Measurements from ENCODE around the gene EML1. TPM values are rescaled to one million over a fixed set of nuclear protein-coding genes. Genes with fewer than 3 reads are reported as not detected.
A peak's percentile ranks its signal among the peaks of the same experiment; 100 is the strongest.
"Not testable (repeated sequence)": the region's sequence is repeated elsewhere in the genome, so short reads cannot be mapped to it uniquely, and the experiment has no call there.

EML1 gene
- total RNA-seq, 1 donor from 2014 or later = 33.3 TPM

DNA sequence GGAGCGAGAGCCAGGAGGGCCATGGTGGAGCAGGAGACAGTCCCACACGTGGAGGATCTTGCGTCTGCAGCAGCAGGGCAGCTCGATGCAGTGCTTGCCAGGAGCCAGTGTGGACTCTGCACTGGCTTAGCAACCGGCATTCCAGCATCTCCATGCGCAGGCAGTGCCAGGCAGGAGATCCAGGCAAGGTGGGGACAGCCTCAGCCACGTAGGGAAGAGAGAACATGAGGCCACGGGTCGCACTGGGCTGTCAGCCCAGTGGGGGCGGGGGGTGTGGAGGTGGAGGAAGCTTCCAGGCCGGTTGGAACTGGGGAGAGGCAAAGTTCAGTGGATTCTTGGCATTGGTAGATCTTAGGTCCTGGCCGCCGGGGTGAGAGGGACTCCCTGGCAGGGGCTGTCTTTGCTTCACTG lies 151.0 kb downstream of the EML1 start:
- Histone ChIP-seq H3K27me3 (ENCODE audit: low read depth) (no peaks in the 10 kb centered on the region), H3K4me3 (no peak overlapping the region), H3K36me3 (peaks cover 42% of the 10 kb centered on the region), H3K4me1 (peaks cover 20% of the 10 kb centered on the region), H3K27ac (replicated peaks) (no peak overlapping the region), H3K9me3 (replicated peaks) (no peaks in the 10 kb centered on the region)
- intact Hi-C loops (cut with micrococcal nuclease) = no loop called here
- no peak for DNase-seq
- TF ChIP-seq, protein P1, sequence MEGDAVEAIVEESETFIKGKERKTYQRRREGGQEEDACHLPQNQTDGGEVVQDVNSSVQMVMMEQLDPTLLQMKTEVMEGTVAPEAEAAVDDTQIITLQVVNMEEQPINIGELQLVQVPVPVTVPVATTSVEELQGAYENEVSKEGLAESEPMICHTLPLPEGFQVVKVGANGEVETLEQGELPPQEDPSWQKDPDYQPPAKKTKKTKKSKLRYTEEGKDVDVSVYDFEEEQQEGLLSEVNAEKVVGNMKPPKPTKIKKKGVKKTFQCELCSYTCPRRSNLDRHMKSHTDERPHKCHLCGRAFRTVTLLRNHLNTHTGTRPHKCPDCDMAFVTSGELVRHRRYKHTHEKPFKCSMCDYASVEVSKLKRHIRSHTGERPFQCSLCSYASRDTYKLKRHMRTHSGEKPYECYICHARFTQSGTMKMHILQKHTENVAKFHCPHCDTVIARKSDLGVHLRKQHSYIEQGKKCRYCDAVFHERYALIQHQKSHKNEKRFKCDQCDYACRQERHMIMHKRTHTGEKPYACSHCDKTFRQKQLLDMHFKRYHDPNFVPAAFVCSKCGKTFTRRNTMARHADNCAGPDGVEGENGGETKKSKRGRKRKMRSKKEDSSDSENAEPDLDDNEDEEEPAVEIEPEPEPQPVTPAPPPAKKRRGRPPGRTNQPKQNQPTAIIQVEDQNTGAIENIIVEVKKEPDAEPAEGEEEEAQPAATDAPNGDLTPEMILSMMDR (IDR thresholded peaks at IDR 0.05; ENCODE audit: borderline replicate concordance) = no peak

DNA sequence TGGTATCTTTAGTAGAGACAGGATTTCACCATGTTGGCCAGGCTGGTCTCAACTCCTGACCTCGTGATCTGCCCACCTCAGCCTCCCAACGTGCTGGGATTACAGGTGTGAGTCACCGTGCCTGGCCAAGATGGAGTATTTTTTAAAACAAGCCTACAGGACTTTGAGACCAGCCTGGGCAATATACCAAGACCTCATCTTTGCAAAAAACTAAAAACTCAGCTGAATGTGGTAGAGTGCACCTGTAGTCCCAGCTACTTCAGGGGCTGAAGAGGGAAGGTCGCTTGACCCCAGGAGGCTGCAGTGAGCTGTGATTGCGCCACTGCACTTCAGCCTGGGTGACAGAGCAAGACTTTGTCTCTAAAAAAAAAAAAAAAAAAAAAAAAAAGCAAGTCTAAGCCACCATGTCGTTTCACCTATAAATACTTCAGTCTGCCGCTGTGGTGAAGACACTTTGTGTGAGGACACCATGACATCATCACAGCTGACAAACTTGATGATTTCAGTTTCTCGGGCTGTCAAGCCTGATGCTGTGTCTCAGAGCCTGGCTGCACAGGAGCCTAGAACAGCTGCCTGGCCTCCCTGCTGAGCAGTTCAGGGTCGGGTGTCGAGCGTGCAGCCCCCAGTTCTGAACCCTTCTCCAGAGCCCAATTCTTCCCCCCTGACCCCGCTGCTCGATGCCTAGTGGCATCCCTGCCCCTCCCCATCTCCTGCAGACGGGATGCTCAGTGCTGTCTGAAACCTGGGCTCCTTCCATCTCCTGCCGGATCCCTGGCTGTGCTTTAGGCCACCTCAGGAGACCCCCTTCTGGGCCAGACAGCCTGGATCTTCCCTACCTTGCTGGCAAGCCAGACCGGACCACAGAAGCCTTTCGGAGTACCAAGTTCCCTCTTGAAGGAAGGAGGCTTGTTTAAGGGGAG lies 152.8 kb downstream of the EML1 start:
- peaks cover 10% of the 10 kb centered on the region for H3K27me3 ChIP-seq (ENCODE audit: low read depth)
- peaks cover 25% of the 10 kb centered on the region for H3K4me1 ChIP-seq
- H3K9me3 ChIP-seq (replicated peaks) = no peaks in the 10 kb centered on the region
- TF ChIP-seq, protein P1 (IDR thresholded peaks at IDR 0.05; ENCODE audit: borderline replicate concordance) = no peak
- peaks cover 24% of the 10 kb centered on the region for H3K36me3 ChIP-seq
- intact Hi-C loops (cut with micrococcal nuclease) = no loop called here
- no peak for DNase-seq
- no peak overlapping the region for H3K27ac ChIP-seq (replicated peaks)
- H3K4me3 ChIP-seq = no peak overlapping the region

DNA sequence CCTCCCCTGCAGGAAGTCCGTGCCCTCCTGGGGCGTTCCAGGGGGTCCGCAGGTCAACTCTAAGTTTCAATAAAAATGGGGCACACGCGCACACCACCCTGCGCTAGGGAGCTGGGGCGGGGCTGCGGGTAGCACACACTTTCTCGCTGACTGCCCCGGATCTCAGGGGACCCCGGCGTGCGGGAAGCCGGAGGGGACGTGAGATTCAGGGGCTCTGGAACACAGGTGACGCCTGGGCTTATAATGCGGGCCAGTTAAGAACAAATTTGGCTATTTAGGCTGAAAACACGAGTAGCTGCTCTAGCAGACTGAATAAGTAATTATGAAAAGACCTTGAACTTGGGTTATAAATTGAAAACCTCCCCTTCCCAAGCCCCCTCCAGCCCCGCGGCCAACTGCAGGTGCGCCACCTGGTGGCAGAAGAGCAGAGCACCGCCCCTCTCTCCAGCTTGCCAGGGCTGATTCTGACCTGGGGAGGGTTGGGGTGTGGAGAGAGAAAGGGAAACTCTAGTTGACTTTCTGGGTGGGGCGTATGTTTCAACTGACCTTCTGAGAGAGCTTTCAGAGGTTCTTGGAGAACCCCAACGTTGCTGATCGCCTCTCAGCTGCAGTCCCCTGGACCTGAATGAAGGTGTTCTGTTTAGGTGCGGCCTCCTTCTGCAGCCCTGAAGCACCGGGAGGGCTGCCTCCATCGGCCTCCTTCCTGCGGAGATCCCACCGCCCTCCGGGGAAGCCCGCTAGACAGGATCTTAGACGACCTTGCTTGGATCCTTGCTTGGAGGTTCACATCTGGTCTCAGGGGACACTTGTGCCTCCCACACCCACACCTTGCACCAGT lies 153.7 kb downstream of the EML1 start:
- H3K4me3 ChIP-seq = peak overlapping the region; percentile 10
- intact Hi-C loops (cut with micrococcal nuclease) = no loop called here
- H3K9me3 ChIP-seq (replicated peaks) = no peaks in the 10 kb centered on the region

DNA sequence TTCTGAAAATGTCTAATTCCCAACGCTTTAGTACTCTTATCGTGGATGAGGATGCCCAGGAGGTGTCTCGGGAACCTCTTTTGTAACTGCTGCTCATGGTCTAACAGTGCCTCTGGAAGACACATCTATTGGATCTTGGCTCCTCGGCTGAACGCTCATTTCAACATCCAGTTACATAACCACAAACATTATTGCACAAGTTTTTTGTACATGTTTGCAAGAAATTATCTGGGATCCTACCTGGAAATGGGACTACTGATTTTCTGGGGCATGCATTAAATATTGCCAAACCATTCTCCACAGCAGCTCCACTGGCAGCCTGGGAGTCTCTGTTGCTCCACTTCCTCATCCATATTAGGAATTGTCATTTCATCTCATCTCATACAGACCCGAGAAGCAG lies 154.5 kb downstream of the EML1 start:
- H3K27ac ChIP-seq (replicated peaks) = no peak overlapping the region
- TF ChIP-seq, protein P1 (IDR thresholded peaks at IDR 0.05; ENCODE audit: borderline replicate concordance) = no peak
- no peak for DNase-seq
- peaks cover 21% of the 10 kb centered on the region for H3K27me3 ChIP-seq (ENCODE audit: low read depth)
- intact Hi-C loops (cut with micrococcal nuclease) = no loop called here
- H3K4me1 ChIP-seq = peaks cover 25% of the 10 kb centered on the region
- H3K36me3 ChIP-seq = peaks cover 7% of the 10 kb centered on the region
- H3K4me3 ChIP-seq = no peak overlapping the region
- H3K9me3 ChIP-seq (replicated peaks) = no peaks in the 10 kb centered on the region

More for the DNA sequence above, 153.7 kb downstream of the EML1 start:
- peaks cover 19% of the 10 kb centered on the region for H3K27me3 ChIP-seq (ENCODE audit: low read depth)
- DNase-seq = no peak
- H3K36me3 ChIP-seq = peaks cover 16% of the 10 kb centered on the region
- TF ChIP-seq, protein P1 (IDR thresholded peaks at IDR 0.05; ENCODE audit: borderline replicate concordance) = peak; percentile 92
- H3K4me1 ChIP-seq = peaks cover 25% of the 10 kb centered on the region
- no peak overlapping the region for H3K27ac ChIP-seq (replicated peaks)

DNA sequence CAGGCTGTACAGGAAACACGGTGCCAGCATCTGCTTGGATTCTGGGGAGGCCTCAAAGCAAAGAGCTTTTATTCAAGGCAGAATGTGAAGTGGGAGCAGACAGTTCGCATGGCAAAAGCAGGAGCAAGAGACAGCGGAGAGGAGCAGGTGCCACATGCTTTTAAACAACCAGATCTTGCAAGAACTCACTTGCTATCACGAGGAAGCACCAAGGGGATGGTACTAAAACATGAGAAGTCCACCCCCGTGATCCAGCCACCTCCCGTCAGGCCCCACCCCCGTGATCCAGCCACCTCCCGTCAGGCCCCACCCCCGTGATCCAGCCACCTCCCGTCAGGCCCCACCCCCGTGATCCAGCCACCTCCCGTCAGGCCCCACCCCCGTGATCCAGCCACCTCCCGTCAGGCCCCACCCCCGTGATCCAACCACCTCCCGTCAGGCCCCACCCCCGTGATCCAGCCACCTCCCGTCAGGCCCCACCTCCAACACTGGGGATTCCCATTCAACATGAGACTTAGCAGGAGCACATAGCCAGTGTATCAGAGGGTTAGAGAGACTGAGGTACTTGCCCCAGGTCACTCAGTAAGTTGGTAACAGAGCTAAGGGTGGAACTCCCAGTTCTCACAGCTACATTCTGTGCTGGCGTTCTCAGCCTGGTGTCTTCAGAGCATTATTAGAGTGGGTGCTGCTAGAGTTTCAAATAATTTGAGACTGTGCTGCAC lies 156.0 kb downstream of the EML1 start:
- Histone ChIP-seq H3K27me3 (ENCODE audit: low read depth) (peaks cover 30% of the 10 kb centered on the region), H3K4me1 (peaks cover 20% of the 10 kb centered on the region)
- H3K9me3 ChIP-seq (replicated peaks); H3K27ac ChIP-seq (replicated peaks); H3K36me3 ChIP-seq; intact Hi-C loops (cut with micrococcal nuclease); DNase-seq; H3K4me3 ChIP-seq: not testable (repeated sequence)
